COR-L47 (cell line): ENCODE data around the gene CARD11.
A peak's percentile ranks its signal among the peaks of the same experiment; 100 is the strongest.

Experiments
- DNase-seq: peaks from one replicate; lab custom pipeline; 2025; lab: John Stamatoyannopoulos, UW

The CARD11 gene

DNA sequence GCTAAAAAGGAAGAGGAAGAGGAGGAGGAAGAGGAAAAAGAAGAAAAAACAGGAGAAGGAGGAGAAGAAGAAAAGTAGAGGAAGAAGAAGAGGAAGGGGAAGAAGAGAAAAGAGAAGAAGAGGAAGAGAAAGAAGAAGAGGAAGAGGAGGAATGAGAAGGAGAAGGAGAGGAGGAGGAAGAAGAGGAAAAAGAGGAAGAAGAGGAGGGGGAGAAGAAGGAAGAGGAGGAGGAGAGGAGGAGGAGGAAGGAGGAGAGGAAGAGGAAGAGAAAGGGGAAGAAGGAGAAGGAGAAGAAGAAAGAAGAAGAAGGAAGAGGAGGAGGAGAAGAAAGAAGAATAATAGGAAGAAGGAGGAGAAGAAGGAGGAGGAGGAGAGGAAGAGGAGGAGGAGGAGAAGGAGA lies 103.2 kb downstream of the CARD11 start:
- no peak for DNase-seq

DNA sequence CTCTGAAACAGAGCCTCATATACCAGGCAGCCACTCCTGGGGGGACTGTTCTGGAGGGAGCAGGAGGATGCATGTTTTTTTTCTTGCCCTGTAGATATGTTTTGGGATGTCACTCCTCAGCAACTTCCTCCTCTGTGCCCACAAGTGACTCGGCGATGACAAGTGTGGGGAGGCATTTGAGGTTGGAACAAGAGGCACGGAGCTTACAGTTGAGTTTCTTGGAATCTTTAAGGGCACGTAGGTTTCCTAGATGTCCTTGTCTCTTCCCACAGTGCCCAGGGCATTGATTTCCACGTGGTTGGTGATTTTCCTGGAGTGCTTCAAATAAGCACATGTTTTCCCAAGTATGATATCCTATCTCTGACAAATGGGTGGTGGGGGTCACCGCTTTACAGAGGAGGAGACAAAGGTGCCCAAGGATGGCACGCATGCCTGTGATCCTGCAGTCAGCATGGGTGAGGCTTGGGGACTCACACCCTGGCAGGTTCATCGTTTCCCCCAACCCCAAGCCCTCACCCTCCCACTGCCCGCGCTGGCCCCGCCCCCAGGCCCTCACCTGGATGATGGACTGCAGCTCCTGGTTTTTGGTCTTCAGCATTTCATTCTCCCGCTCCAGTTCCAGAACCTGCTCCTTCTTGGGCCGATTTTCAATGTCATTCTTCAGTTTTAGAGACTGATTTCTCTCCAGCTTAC lies 104.3 kb downstream of the CARD11 start:
- no peak for DNase-seq

DNA sequence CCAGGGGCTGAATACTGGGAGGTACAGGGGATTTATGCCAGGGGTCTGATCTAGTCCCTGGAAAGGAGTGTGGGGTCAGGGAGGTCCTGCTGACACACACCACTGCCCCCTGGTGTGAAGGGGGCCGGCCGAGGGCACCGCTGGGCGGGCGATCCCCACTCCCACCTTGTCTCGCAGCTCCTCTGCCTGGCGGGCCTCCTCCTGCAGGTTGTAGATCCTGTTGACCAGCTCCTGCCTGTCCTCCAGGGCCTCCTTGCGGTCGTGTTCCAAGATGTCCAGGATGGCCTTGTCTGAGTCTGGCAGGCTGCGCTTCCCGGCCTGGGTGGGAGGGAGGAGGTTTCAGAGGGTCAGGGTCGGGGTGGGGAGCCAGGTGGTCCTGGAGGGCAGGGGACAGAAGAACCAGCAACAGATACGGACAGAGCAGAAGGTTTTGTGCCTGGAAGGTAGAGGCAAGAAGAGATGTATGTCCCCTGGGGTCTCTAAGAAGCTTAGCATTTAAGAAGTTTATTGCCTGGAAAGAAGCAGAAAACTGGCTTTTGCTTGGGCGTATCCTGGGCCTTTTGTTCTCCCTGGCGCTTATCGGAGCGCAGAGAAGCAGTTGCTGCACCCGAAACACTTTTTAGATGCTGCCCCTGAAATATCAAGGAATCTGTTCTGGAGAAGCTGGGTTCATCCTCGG lies 105.0 kb downstream of the CARD11 start:
- no peak for DNase-seq

DNA sequence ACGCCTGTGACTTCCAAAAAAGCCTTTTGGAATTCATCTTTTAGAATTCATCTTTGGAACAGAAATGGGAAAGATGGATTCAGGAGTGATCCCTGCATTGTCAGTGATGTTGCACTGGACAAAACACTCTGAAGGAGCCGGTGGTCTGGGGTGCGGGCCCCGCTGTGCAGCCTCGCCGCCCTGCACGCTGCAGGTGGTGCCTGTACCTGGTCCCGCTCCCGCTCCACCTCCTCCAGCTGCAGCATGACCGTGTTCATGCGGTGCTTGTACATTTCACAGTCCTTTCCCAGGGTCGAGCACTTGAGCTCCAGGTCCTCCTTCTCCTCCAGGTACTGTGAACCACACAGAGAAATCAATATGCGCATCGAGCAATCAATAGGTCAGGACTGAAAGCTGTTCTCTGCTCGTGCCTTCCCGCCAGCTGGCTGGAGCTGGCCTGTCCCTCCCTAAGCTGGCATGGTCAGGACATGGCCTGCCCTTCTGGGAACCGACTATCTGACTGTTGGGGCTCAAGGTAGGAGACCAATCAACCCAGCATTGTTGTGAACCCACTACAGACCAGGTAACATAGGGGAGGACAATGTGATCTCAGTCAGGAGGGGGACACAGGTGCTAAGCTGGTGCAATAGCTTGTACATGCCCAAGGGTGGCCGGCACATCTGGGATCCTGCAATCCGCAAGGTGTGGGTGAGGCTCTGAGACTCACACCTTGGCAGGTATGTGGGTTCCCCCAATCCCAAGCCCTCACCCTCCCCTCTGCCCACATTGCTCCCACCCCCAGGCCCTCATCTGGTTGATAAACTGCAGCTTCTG lies 105.8 kb downstream of the CARD11 start:
- no peak for DNase-seq

DNA sequence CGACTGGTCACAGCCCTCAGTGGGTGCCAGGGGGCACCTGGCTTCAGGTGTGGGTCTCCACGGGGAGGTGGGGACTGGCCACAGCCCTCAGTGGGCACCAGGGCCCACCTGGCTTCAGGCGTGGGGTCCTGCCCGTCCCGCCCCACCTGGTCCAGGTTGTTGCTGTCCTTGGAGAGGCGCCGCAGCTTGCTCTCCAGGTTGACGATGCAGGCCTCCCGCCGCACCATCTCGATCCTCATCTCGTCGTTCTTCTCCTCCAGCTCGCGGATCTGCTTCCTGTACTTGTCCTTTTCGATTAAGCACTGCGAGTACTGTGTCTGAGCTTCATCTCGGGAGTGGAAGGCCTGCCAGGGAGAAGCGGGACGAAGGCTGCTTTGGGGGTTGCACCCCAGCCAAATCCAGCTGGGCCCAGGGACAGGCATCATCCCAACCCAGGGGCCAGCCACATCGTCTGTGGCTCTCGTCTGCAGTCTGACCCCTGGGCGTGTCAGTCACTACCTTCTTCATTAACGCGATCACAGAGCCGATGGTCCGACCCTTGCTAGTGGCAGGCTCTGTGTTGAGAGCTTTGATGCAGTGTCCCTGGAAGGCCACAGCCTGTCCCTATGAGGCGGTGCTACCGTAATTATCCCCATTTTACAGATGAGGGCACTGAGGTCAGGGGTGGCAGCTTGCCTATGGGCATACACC lies 106.6 kb downstream of the CARD11 start:
- DNase-seq, result no peak

DNA sequence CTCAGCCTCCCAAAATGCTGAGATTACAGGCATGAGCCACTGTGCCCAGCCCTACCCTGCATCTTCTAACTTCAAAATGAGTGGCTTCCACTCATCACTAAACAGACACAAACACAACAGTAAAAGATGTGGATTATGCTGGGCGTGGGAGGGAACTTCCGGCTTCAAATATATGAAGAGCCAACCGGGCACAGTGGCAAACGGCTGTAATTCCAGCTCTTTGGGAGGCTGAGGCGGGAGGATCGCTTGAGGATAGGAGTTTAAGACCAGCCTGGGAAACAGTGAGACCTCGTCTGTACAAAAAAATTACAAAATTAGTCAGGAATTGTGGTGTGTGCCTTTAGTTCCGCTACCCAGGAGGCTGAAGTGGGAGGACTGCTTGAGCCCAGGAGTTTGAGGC lies 107.4 kb downstream of the CARD11 start:
- DNase-seq, result no peak

DNA sequence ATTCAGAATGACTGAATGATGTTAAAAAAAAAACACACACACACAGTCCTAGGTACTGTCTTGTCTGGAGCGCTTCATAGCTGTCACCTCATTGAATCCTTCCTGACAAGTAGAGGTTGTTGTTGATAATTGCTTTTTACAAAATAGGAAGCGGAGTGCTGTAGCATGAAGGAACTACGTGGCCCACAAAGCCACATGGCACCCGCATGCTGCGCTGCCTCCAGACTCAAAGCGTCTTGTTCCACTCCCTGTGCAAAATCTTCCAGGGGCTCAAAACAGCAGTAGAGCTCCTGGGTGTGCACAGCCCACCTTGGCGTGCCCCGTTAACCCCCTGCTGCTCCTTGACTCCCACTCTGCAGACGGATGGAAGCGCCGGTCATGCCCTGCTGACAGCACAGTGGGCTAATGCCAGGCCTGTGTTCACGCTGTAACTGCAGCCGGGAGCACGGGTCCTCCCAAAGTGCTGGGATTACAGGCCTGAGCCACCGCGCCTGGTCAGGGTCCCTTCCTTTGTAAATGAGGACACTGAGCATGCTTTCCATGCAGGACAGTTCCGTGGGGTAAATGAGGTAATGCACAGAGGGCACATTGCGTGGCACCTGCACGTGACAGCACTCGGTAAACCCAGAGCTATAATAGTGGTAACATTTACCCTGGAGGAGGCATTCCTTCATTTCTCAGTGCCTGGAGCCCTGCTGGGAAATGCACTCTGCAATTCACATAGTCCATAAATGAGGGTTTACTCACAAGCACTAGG lies 108.5 kb downstream of the CARD11 start:
- no peak for DNase-seq

DNA sequence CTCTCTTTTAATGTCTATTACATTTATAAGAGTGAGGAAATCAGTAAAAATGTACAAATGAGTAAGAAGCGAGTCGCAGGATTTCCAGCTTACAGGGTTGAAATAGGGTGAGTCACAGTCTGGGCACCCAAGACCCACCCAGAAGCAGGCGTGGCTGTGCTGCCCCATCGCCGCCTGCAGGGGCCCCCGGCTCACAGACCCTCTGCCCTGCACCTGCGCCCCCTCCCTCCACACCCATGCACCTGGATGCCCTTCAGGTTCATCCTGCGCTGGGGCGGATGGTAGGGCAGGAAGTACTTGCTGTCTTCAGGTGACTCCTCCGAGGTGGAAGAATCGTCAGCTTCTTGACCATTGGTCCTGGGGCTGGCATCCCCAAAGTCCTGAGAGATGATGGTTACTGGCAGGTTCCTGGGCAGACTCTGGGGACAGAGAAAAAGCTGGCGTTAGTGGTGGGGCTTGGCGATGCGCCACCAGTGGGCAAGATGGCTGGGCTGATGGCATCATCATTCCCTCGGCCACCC lies 109.4 kb downstream of the CARD11 start:
- no peak for DNase-seq

DNA sequence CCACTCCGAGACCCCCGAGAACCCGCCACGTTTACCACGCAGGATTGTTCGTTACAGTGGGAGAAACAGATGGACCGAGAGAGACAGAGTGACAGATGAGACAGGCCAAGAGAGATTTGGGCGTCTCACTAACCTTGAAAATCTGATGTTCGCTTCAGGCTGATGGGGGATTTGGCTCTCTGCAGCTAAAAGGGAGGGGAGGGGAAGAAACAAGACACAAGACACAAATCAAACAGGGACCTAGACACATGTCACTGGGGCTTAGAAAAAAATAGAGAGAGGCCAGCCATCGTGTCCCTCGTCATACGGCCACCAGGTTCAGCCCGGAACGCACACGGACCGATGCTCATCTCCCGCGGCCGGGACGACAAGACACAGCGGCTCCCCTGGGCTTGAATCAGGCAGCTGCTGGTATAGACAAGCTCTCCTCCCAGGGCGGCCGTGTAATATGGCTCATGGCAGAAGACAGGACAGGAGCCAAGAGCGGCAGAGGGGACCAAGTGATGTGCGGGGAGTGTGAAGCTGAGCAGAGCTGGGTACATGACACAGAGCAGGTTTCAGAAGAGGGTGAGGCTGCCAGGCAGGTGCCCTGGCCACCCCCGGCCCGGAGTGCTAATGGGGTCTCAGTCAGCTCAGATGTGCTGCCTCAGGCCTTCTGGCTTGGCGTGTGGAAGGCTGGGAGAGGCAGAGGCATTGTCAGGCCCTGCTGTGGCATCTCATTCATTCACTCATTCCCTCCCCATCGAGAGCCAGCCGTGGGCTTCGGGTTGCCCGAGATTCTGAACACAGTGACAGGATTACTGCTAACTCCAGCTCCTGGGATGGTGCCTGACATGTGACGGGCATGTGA lies 111.0 kb downstream of the CARD11 start:
- no peak for DNase-seq

DNA sequence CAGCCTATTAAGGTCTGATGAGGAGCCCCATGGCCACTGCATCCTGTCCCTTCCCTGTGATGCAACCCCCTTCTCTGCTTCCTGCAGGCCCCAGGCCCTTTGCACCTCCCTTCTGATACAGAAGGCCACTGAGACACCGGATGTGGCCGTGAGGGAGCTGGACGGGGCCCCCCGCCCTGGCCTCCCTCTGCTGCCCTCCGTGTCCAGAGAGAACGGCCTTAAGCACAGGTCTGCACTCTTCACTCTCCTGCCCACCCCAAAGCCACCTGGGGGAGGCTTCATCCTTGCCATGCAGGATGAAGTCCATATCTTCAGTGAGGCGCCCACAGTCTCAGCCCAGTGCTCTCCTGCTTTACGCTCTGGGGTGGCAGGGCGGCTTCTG lies 112.6 kb downstream of the CARD11 start:
- no peak for DNase-seq

DNA sequence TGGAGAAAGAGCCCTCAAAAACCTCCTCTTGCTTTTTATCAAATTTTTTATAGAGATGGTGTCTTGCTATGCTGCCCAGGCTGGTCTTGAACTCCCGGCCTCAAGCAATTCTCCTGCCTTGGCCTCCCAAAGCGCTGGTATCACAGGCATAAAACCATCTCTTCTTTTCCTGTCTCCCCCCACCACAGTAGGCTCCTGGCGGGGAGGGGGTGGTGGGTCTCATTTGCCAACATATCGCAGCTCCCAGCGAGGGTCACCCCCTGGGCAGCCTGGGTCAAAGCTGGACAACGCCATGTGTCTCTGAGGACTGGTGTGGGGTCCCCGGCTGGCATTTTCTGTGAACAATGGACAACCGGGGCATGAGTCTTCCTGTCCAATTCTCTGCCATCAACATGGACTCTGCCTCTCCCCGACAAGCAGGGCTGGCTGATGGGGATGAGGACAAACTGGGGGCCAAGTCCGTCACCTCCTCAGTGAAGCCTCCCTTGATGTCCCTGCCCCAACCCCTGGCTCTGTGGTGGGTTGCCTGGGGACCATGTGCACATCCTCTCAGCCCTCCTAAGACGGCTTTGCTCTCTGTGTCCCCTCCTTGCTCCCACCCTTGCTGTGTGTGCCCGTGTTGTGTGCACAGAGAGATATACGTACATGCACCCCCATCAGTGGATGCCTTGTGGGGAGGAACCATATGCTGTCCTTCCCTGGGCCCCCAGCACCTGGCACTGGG lies 113.2 kb downstream of the CARD11 start:
- DNase-seq, result no peak

DNA sequence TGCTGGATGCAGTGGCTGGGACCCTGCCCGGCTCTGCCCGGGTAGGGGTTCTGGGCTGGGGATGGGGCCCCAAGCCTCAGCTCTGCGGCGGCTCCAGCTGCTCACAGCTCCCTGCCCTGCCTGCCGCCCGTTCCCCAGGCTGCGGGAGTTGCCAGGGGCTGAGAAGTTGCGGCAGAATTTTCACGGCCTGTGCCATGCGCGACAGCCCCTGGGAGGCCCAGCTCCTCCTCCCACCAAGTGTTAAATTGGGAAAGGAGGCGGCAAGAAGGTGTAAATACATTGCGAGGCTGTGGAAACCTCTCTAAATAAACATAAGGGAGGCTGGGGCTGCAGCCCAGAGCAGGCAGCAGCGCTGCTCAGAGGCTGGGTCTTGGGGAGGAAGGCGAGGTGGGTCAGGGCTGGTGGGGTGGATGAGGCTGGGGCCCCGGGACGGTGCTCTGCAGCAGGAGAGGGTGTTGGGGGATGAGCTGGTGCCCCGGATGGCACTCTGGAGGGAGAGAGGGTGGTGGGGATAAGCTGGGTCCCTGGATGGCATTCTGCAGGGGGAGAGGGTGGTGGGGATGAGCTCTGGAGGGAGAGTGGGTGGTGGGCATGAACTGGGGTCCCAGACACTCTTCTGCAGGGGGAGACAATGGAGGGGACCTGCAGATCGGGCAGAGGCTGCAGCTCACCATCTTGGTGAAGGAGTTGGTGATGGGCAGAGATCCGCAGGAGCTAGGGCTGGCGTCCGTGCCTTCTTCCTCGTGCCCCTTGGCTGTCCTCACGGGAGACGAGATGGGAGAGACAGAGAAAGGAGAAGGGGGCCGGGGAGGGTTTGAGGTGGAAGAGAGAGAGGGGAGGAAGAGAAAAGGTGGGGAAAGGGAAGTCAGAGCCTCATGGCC lies 114.1 kb downstream of the CARD11 start:
- no peak for DNase-seq

DNA sequence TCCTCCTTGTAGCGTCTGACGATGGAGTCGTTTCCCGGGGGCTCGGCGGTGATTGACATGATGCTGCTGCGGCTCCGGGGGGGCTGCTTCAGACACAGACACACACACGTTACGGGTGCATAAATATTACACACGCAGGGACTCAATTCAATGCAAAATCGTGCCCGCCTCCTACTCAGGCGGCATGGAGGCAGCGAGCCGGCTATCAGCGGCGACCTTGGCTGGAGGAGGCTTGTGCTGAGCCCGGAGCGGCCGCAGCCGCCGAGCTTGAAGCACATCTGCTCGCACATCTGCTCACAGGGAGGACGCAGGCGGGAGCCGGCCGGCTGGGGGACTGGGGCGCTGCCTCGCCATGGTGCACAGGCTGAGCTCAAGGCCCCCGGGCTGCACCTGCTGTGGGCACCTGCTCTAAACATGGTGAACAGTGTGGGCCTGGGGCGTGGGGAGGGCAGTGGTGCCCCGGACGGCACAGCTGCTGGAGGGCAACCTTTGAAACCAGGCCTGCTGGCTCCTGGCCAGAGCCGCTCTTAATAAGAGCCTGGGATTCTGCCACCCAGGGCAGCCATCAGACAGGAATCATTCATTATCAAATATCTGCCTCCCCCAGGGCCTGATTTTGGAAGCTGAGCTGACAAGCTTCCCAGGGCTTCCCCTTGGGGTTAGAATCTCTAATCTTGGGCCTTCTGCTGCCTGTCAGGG lies 114.9 kb downstream of the CARD11 start:
- peak; percentile 83 for DNase-seq

DNA sequence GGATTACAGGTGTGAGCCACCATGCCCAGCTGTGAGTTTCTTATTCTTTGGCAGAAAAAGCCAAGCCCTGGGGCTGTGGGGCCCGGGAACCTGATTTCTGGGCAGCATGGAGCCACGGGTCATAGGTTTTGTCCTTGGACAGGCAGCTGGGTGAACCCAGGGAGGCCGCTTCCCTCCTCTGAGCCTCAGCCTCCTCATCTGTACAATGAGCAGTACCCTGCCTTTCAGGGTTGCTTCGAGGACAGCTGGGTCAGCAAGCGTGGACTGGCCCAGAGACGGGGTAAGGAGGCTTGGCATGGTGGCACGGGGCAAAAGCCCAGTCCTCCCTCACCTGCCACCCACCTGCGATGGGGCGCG lies 115.4 kb downstream of the CARD11 start:
- no peak for DNase-seq

DNA sequence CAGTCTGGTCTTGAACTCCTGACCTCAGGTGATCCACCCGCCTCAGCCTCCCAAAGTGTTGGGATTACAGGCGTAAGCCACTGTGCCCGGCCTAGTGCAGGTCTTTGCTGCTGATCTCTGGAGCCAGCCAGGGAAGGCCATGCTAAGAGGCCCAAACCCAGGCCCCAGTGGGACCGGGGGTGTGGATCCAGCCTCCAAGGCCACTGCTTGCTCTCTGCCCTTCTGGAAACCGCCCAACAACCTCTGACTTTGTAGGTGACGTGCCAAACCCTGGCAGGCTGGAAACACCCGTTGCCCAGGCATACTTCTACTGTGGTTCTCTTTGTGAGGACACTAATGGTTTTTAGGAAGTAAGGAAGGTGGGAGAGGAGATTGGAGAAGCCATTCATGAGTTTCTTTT lies 116.1 kb downstream of the CARD11 start:
- no peak for DNase-seq

DNA sequence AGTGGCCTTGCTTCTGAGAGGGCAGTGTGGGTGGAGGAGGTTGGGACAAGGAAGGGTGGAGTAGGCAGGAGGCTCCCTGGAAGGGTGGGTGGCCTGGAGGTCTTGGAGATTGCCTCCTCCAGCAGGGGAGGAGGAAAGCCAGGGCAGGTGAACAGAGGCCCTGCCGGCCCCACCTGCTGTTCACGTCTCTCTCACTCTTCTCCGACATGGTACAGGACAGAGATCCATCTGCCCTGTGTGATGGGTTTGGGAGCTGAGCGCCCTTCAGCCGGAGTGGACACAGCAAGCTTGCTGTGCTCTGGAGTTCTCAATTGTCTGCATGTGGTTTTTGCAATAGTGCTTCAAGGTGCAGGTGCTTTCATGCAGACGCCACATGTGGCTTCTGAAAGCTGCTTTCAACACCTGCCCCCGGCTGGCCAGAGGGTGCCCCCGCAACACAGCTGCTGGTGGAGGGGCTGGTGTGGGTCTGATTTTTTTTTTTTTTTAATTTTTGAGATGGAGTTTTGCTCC lies 116.7 kb downstream of the CARD11 start:
- no peak for DNase-seq

DNA sequence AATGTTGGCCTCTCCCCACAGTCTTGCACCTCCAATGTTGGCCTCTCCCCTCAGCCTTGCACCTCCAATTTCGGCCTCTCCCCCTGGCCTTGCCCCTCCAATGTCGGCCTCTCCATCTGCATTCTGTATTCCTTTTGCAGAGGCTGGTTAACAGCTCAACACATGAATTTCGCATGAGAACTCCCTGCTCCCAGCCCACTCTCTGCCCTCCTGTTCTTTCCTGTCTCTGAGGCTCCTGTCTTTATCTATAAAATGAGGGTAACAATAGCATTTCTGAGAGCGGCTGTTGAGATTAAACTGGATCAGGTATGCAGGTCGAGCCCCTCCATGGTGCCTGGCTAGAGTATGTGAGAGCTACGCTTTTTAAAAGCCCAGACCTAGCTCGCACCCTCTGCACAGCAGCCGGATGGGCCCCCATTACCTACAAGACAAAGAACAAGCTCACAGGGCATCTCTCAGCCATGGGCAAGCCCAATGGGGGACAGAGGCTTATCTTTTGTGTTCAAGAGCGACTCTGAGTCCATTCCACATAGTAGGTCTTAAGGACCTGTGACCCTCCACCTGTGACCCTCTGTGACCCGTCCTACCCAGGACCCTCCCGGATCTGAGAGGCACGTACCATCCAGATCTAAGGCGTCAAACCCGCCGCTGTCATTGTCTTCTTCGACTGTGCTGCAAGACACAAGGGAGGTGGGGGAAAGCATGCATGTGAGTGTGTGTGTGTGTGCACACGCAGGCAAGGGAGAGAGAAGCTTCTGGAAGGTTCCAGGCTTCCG lies 117.4 kb downstream of the CARD11 start:
- DNase-seq, result no peak
